8988T (cell line): ENCODE measurements around the gene EDC4.
"Not testable (repeated sequence)": the region's sequence is repeated elsewhere in the genome, so short reads cannot be mapped to it uniquely, and the experiment has no call there.

Source experiments
- DNase-seq: peaks from one replicate; pipeline ENCODE4 v3.0.0; 2011

The EDC4 gene, protein sequence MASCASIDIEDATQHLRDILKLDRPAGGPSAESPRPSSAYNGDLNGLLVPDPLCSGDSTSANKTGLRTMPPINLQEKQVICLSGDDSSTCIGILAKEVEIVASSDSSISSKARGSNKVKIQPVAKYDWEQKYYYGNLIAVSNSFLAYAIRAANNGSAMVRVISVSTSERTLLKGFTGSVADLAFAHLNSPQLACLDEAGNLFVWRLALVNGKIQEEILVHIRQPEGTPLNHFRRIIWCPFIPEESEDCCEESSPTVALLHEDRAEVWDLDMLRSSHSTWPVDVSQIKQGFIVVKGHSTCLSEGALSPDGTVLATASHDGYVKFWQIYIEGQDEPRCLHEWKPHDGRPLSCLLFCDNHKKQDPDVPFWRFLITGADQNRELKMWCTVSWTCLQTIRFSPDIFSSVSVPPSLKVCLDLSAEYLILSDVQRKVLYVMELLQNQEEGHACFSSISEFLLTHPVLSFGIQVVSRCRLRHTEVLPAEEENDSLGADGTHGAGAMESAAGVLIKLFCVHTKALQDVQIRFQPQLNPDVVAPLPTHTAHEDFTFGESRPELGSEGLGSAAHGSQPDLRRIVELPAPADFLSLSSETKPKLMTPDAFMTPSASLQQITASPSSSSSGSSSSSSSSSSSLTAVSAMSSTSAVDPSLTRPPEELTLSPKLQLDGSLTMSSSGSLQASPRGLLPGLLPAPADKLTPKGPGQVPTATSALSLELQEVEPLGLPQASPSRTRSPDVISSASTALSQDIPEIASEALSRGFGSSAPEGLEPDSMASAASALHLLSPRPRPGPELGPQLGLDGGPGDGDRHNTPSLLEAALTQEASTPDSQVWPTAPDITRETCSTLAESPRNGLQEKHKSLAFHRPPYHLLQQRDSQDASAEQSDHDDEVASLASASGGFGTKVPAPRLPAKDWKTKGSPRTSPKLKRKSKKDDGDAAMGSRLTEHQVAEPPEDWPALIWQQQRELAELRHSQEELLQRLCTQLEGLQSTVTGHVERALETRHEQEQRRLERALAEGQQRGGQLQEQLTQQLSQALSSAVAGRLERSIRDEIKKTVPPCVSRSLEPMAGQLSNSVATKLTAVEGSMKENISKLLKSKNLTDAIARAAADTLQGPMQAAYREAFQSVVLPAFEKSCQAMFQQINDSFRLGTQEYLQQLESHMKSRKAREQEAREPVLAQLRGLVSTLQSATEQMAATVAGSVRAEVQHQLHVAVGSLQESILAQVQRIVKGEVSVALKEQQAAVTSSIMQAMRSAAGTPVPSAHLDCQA (N-terminal part only)

DNA sequence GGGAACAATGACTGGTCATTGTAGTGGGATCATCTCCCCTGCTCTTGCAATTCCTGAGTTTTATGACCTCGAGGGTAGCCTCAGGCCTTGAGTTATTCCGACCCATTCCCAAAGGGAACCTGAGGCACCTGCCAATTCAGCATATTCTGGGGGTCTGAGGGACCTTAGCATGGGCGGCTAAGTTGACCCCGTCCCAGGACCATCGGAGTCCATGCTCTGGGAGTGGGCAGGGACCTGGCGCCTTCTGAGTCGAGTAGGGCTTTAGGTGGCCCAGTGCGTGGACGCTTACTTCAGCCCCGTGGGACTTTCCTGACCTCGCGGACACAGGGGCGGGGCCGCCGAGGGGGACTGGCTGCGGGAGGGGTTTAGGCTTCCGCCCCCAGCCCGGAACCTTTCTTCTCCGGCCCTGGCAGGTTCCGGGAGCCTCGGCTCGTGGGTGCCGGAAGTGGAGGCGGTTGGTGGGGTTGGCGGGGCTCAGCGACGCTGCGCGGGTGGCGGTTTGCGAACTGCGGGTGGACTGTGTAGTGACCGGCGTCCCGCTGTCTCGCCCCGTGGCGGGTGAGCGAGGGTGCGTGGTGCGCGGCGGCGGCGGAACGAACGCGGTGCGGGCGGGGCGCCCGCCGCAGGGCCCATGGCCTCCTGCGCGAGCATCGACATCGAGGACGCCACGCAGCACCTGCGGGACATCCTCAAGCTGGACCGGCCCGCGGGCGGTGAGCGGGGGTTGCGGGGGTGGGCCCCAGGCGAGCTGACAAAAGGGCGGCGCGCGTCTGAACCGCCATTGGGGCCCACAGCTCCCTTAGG lies at the start of gene EDC4:
Gene EDC4, plus strand, starts transcription at position 422 of the 804 bp plus-strand sequence. Its CDS starts 210 bp downstream, at position 632.
- peak; percentile 97 for DNase-seq

DNA sequence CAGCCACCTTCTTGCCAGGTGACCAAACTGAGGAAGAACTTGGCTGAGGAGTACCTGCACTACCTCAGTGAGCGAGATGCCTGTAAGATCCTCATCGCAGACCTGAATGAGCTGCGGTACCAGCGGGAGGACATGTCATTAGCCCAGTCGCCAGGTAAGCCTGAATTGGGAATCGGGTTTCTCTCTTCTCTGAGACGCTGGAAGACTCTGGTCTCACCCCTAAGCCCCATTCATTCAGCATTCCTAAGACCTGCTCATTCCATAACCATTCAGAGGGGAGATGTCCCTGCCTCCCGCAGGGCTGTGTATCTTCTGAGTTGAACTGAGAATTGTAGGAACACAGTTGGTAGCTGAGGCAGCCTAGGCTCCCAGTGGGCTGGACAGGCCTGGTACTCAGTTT lies 47.7 kb upstream of the EDC4 start:
- DNase-seq, result no peak

DNA sequence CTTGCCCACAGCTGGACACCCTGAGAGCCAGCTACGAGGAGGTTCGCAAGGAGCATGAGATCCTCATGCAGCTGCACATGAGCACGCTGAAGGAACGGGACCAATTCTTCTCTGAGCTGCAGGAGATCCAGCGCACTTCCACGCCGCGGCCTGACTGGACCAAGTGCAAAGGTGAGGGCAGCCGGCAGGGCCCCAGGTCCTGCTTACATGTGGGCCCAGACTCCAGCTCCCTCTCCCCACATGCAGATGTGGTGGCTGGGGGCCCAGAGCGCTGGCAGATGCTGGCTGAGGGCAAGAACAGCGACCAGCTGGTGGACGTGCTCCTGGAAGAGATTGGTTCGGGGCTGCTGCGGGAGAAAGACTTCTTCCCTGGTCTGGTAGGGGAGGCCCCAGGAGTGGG lies 46.9 kb upstream of the EDC4 start:
- DNase-seq, result no peak

DNA sequence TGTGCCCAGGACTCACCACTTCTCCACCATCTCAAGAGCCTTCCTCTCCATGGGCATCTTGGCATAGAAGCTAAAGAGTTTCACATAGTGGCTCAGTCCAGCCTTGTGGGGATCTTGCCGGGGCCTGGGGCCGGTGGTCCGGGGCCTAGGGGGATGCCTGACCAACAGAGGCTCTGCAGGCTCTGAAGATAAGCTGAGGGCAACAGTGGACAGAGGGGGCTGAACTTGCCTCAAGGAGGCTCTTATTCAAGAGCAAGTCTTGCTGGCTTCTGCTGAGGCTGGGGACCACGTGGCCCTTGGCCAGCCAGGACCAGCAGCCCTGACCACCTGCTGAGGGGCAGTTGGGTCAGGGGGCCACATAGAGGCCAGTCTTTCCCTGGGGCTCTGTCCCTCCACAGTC lies 44.2 kb upstream of the EDC4 start:
- DNase-seq, result peak; percentile 5

DNA sequence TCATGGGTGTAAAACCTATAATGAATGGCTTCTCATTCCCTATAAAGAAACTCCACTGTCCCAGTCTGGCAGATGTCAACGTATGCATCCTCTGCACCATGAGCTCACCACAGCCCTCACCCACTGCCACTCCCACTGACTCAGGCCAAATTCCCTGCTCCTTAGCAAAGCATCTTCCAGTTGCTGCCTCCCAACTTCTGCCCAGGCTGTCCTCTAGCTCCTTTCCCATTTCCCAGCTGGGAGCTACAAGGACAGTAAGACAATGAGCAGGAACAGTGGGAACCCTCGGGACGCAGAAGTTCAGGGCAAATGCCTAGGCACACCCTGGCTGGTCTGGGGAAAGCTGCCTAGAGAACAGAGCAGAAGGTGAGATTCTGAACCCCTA lies 39.8 kb upstream of the EDC4 start:
- DNase-seq, result peak; percentile 64

DNA sequence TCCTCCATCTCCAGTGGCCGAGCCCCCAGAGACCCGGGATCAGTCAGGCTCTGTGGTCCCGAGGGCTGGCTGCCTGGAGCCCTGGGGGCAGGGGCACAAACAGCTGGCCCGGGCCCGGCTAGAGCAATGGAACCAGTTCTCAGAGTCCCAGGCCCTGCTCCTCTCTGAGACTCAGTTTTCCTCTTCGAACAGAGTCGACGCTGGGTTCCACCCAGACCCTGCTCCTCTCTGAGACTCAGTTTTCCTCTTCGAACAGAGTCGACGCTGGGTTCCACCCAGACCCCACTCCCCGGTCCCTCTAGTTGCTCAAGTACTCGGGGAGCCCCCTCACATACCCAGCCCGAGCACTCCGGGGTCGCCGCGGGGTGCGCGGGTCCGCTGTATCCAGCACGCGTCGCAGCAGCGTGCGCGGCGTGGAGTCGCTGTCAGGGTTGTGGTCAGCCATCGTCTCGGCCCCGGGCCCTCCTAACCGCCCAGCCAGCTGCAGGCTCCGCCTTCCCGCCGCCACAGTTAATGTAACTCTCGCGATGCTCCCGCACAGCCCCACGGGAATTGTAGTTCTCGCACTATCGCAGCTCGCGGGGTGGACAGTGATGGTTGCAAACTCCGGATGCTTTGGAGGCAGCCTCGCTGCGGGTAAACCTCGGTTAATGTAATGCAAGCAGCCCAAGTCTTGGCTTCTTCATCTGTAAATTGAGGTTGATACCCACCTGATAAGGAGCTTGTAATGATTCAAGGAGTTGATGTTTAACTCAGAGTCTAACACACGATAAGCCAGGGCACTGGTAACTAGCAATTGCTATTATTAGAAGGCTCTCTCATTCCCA lies 39.2 kb upstream of the EDC4 start:
- DNase-seq, result peak; percentile 99

DNA sequence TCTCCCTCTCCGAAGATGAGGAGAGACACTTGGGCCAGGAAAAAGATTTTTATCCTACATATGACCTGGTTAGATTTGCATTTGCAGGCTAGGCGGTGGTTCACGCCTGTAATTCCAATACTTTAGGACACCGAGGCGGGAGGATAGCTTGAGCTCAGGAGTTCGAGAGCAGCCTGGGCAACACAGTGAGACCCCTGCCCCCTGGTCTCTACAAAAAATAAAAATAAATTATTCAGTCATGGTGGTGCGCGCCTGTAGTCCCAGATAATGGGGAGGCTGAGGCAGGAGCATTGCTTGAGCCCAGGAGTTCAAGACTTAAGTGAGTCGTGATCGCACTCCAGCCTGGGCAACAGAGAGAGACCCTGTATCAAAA lies 38.6 kb upstream of the EDC4 start:
- DNase-seq, result no peak

DNA sequence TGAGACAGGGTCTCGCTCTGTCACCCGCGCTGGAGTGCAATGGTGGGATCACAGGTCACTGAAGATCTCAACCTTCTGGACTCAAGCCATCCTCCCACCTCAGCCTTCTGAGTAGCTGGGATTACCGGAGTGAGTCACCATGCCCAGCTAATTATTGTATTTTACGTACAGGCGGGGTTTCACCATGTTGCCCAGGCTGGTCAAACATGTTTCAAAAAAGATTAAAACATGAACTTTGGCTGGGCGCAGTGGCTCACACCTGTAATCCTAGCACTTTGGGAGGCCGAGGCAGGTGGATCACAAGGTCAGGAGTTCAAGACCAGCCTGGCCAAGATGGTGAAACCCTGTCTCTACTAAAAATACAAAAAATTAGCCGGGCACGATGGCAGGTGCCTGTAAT lies 35.7 kb upstream of the EDC4 start:
- not testable (repeated sequence) for DNase-seq

DNA sequence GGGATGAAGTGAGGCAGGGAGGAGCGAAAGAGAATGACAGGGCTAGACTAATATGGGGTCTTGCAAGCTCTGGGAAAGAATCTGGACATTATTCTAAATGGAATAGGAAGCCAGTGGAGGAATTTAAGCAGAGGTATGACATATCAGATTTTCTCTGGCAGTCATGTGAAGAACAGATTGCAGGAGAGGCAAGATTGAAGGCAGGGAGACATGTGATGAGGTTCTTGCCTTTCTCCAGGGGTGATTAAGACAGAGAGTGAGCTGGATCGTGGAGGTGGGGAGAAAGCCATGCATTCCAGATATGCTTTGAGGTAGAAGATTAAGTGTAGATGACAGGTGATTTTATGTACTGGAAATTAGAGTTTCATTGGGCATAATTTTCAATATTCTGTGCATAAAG lies 35.0 kb upstream of the EDC4 start:
- no peak for DNase-seq

DNA sequence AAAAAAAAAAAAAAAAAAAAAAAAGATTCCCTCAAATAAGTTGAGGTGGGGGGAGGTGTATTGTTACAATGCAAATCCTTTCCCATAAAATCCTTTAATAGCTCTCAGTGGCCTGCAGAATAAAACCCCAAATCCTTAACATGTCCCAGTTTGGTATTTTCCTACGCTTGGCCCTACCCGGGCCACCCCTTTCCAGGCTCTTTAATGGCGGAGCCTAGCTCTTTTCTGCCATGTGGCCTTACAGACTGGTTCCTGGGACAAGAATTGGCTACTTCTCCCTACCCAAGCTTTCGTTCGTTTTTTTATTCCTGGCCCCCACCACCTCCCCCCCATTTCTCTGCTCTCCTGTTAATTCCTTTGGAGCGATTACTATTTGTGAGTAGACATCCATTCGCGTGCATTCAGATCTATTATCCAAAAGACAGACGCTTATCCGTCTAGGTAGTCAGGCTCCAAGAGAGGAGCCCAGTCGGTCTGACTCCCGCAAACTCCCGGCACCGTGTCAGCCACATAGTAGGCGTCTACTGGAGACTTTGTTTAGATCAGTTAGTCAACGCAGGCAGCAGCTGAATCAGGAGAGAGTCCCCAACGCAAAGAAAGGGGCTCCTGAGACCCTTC lies 31.5 kb upstream of the EDC4 start:
- DNase-seq, result no peak

DNA sequence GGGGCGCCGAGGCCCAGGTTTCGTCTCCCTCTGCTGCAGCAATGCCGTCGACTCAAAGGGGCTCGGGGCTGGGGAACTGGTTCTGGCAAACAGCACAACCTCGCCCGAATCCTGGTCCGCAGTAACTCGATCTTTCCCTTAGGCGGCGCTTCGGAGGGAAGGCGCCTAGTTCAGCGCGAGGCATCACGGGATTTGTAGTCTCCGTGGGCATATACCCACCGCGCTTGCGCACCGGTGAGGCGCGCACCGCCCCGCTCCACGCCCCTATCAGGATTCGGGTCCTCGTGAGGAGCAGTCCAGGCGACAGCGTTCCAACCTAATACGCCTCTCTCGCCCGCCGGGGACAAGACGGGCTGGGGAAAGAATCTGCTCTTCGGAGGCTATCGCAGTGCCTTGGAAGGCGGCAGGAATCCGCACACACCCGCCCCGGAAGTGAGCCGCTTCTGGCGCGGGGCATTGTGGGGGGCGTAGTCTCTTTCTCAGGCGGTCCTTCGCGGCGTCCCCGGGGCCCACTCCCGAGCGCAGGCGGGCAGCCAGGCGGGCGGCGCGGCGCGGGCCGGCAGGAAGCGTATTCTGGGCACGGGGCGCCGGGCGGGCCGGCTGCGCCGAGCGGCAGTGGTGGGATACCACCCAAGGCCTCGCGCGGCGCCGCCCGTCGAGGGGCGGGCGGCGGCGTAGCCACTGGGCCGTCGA lies 30.9 kb upstream of the EDC4 start, which contains the start of gene THAP11:
Gene THAP11, plus strand, starts transcription at position 505 of the 693 bp plus-strand sequence. CDS start 235 bp downstream, outside the sequence.
- peak; percentile 98 for DNase-seq

DNA sequence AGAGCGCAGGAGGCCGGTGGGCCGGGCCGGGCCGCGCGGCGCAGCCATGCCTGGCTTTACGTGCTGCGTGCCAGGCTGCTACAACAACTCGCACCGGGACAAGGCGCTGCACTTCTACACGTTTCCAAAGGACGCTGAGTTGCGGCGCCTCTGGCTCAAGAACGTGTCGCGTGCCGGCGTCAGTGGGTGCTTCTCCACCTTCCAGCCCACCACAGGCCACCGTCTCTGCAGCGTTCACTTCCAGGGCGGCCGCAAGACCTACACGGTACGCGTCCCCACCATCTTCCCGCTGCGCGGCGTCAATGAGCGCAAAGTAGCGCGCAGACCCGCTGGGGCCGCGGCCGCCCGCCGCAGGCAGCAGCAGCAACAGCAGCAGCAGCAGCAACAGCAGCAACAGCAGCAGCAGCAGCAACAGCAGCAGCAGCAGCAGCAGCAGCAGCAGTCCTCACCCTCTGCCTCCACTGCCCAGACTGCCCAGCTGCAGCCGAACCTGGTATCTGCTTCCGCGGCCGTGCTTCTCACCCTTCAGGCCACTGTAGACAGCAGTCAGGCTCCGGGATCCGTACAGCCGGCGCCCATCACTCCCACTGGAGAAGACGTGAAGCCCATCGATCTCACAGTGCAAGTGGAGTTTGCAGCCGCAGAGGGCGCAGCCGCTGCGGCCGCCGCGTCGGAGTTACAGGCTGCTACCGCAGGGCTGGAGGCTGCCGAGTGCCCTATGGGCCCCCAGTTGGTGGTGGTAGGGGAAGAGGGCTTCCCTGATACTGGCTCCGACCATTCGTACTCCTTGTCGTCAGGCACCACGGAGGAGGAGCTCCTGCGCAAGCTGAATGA lies 30.1 kb upstream of the EDC4 start:
- peak; percentile 77 for DNase-seq

DNA sequence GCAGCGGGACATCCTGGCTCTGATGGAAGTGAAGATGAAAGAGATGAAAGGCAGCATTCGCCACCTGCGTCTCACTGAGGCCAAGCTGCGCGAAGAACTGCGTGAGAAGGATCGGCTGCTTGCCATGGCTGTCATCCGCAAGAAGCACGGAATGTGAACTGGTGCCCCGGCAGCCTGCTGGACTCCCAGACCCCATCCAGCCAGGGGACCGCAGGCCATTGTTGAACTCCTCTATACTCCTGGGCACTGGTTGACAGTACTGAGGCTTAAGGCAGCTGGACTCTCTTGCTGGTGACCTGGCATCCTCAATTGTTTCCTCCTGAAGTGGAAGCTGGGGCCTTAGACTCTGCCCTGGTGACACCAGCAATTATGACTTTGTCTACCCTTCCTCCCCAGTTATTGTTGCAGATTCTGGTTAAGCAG lies 29.5 kb upstream of the EDC4 start:
- no peak for DNase-seq

DNA sequence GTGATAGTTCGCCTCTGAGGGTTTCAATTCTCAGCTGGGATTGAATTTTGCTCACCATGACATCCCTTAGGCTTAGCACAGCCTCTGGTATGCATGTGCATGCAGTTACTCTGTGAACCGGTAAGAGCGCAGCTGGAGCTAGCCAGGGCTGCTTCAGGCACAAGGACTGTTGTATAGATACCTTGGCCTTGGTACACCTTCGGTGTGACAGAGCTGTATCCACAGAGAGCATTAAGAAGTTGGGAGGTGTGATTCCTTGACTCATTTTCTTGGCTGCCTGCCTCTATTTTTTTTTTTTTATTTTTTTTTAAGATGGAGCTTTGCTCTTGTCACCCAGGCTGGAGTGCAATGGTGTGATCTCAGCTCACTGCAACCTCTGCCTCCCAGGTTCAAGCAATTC lies 28.4 kb upstream of the EDC4 start:
- DNase-seq, result no peak

DNA sequence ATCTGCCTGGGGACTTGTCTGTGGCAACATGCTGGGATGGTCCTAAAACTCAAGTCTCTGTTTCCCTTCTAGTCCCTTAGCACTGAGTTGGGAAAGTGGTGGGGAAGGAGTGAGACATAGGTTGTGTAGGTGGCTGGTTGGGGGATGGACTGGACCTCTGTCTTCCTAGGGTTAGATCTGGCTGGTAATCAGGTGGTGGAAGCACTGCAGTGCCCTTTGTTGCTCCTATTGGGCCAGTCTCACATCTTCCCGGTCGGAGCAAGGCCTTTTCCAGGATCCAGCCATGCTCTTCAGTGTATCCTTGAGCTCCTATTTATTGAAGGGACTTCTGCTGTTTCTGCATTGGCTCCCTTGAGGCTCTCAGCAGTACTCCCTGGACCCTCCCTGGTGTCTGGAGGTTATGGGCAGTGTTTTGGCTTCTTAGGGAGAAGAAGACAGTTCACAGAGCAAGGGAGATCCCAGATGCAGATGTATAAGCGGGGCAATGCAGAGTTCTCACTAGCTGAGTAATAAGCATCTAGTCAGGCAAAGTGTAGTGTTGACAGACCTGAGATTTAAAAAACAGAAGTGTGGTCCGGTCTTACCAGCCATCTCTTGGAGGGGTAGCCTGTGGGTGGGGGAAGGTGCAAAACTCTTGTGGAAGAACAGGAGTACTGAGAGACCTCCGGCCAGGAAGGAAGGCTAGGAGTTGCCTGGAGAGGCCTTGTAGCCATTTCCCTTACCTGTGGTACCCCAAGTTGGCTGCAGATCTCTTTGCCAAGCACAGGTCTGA lies 27.4 kb upstream of the EDC4 start:
- no peak for DNase-seq

DNA sequence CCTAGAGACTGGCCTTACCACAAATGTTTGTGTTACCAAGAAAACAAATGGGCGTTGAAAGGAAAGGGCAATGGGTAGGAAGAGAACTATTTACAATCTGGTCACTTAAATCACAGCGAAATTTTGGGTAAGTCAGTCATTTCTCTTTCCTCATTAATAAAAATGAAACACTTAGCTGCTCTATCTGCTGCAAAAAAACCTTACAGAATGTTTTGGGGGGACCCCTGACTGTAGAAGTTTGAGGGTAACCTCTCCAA lies 26.9 kb upstream of the EDC4 start:
- no peak for DNase-seq

DNA sequence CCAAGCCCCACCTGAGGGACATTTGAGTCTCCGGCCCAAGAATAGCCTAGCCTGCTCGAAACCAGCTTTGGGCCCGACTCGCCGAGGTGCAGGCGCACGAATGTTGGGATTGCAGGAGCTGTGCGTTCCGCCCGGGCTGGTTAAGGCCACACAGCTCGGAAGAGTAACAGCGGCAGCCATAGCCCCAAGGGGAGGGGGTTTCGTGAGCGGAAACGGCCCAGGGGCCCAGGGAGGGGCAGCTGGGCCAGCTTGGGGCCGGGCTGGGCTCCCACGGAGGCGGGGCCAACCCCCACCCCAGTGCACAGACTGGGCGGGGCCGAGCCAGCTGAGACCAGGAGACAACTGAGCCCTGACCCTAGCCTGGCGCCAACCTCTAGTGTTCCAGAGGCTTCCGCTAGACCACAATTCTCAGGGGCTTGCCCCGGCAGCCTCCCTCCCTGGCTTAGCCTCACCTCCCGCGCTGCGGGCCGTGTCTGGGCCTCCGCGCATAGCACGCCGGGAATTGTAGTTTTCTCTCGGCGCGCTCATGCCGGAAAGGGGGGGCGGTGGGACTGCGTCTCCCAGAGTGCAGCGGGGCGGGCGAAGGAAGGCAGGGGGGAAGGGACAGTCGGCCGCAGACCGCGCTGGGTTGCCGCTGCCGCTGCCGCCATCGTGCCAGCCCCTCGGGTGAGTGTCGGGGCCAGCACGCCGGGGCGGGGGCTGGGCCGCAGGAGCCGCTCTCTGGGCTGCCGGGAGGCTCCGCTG lies 26.4 kb upstream of the EDC4 start, which contains the start of gene NUTF2:
Gene NUTF2, plus strand, starts transcription at position 614 of the 744 bp plus-strand sequence. CDS start 18,198 bp downstream, outside the sequence.
- peak; percentile 99 for DNase-seq
